GM13977 (cell line): ENCODE data around the gene SP8.

Experiments
- DNase-seq: peaks from one replicate; pipeline ENCODE4 v3.0.0; 2012; ENCODE audit warnings: low spot score
- in situ Hi-C: fragments of 300-500 bp; cut with MboI; formaldehyde crosslinking; loops from one replicate; pipeline ENCODE4 v1.12.0; 2022; ENCODE audit warnings: low sequenced_read_pairs, low pct_unique_long_range_greater_than_20kb, mixed read lengths, inconsistent platforms; ENCODE audit not compliant: unreplicated experiment
- TF ChIP-seq, protein P1 (sequence below): IDR thresholded peaks from 2 replicates; pipeline ENCODE4 v1.5.1; 2012; ENCODE audit warnings: mild to moderate bottlenecking, control low read depth; ENCODE audit not compliant: insufficient read depth; ENCODE audit errors: extremely low read depth, missing control alignments

Gene SP8

DNA sequence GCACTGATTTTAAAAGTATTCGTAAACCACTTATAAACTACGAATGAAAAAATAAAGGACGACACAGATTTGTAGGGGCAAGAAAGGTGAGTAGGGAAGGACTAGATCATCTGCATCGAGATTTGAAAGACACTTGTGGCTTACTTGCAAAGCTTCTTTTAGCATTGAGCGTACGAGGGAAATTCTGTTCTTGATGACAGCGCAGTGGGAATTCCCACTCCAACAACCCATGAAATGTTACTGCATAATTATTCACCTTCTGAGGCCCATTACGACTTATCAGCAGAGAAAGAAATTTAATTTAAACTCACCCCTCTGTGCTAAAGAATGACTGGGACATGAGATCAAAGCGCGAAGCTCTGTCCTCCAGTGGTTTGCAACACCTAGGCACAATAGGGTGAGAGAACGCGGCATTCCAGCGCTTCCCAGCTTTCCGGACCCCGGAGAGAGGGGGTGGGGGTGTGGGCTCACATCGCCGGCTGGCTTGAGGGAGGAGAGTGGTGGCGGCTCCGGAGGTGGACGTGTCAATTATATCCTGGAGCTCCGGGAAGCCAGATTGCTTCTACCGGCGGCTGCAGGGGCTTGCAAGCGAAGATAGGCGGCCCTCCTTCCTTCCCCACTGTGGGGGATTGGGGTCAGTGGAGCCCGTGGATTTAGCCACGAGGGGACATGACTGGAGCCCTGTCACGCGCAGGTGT, 10.3 kb downstream of the SP8 start:
- DNase-seq: no peak
- in situ Hi-C loops: no loop called here
- TF ChIP-seq, protein P1, sequence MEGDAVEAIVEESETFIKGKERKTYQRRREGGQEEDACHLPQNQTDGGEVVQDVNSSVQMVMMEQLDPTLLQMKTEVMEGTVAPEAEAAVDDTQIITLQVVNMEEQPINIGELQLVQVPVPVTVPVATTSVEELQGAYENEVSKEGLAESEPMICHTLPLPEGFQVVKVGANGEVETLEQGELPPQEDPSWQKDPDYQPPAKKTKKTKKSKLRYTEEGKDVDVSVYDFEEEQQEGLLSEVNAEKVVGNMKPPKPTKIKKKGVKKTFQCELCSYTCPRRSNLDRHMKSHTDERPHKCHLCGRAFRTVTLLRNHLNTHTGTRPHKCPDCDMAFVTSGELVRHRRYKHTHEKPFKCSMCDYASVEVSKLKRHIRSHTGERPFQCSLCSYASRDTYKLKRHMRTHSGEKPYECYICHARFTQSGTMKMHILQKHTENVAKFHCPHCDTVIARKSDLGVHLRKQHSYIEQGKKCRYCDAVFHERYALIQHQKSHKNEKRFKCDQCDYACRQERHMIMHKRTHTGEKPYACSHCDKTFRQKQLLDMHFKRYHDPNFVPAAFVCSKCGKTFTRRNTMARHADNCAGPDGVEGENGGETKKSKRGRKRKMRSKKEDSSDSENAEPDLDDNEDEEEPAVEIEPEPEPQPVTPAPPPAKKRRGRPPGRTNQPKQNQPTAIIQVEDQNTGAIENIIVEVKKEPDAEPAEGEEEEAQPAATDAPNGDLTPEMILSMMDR: no peak

DNA sequence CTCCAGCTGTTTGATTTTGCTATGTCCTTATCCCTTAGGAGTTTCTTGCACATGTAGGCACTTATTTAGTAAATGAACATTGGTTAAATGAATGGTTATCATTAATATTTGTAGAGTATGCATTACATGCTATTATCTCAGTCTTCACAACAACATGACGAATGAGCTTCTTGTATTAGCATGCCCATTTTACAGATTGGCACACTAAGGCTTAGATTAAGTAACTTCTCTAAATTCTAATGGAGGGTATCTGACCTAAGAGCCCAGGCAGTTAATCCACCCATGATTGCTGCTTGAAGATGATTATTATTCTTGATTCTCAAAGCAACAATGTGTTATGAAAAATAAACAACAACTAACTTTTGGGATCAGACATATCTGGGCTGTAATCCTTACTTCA, 32.7 kb downstream of the SP8 start:
- in situ Hi-C loops: no loop called here
- TF ChIP-seq, protein P1: no peak
- DNase-seq: no peak

DNA sequence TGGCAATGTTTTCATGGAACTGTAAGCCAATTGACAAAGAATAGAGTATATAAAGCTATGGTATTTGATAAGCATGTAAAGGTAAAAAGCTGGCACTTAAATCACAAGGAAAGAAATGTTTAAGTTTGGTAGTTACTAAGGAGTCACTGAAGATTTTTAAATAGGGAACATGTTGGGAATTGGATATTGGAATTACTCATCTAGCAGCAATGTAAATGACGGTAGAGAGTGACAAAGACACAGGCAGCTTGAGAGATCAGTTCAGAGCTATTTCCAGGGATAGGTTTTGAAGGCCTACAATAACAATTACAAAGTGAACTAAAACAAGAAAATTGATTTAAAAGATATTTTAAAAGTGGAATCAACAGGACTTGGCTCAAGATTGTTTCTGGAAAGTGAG, 36.8 kb downstream of the SP8 start:
- TF ChIP-seq, protein P1: no peak
- in situ Hi-C loops: no loop called here
- DNase-seq: no peak

DNA sequence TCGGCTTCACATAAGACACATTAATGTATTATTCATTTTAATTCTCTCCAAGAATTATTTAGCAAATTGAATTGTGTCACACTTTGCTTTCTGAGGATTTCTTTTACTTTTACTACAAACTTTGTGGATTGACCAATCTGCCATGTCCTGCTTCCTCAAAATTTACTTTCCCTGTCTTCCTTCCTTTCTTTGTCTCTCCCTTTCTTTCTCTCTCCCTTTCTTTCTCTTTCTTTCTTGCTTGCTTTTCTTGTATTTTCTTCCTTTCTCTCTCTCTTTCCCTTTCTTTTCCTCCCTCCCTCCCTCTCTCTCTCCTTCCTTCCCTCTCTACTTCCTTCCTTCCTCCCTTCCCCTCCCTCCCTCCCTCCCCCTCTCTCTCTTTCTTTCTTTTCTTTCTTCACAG, 37.8 kb downstream of the SP8 start:
- TF ChIP-seq, protein P1: no peak
- DNase-seq: no peak
- in situ Hi-C loops: no loop called here

DNA sequence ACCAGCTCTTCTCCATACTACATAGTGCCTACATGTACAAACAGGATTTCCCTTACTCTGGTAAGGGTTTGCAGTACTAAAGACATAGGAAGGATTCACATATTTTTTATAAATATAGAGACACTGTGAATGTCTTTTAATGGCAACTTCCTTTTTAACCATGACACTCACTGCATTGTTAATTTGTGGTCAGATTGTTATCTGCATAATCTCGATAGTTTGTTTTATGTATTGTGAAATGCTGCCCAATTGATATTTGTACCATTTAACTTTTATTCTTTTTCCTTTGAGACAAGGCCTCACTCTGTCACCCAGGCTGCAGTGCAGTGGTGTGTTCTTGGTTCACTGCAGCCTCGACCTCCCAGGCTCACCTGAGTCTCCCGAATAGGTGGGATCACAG, 39.7 kb downstream of the SP8 start:
- in situ Hi-C loops: no loop called here
- no peak for DNase-seq
- TF ChIP-seq, protein P1: no peak

DNA sequence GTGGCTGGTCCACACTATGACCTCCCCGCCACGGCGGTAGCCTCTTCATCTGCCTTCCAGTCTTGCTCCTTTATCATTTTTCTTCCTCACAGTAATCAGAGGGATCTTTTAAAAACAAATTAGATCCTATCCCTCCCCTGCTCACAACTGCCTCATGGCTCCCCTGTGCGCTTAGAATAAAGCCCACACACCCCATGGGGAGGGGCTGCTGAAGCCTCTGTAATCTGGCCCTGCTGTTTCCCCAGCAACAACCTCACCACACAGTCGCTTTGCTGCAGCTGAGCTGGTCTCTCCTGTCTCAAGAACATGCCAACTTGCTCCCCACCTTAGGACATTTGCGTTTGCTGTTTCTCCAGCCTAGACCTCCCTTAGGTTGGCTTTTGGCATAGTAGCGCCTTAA, 41.0 kb downstream of the SP8 start:
- TF ChIP-seq, protein P1: no peak
- in situ Hi-C loops: no loop called here
- DNase-seq: no peak

DNA sequence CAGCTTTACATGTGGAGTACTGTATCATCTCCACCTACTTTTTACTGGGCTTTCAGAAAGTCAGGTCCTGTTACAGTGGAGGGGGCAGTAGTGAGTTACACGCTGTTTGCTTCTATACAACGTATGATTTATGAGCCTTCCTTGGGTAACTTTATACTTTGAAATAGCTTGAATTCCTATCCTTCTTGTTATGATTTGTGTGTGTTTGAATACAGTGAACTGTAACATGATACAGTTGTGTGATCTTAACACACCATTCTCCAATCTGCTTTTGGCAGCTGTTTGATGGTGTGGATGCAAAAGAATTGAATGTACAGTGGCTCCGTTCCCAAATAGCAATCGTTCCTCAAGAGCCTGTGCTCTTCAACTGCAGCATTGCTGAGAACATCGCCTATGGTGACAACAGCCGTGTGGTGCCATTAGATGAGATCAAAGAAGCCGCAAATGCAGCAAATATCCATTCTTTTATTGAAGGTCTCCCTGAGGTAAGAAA, 41.7 kb downstream of the SP8 start:
- TF ChIP-seq, protein P1: no peak
- in situ Hi-C loops: no loop called here
- no peak for DNase-seq
